Measurements from ENCODE around the gene CDK10. TPM values are rescaled to one million over a fixed set of nuclear protein-coding genes. Genes with fewer than 3 reads are reported as not detected.
A peak's percentile ranks its signal among the peaks of the same experiment; 100 is the strongest.

CDK10 gene
- total and polyA plus RNA-seq, 2 donors = 38.3 to 124 TPM

DNA sequence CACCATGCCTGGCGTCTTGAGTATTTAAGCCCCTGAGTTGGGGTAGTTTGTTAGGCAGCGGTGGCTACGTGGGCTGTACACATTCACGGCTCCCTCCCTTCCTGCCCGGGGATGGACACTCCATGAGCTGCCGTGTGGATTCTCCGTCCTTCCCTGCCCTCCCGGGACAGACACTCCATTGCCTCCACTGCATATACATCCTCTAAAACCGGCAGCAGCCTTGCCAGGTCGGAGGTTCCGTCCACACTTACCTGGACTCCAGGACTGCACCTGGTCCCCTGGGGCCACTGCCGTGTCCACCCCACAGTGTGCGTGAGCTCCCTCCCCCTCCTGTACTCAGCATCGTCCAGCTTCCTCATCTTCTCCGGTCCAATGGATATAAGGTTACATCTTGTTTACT lies 18.5 kb downstream of the CDK10 start:
- H3K9me3 ChIP-seq (ENCODE audit: control insufficient read depth in 2 of 2, insufficient read depth in 1 of 2, low read length in 1 of 2) = no peaks in the 10 kb centered on the region
- no peaks in the 10 kb centered on the region for H3K36me3 ChIP-seq (ENCODE audit: control insufficient read depth in 2 of 2, insufficient read depth in 2 of 2, low read length in 1 of 2)
- no peak for DNase-seq (ENCODE audit: low read depth in 6 of 9, low spot score in 9 of 9)
- H3K4me1 ChIP-seq (ENCODE audit: control insufficient read depth in 2 of 2, insufficient read depth in 2 of 2, low read length in 2 of 2) = peaks cover 14 to 21% of the 10 kb centered on the region in 2 donors
- no peaks in the 10 kb centered on the region for H3K27me3 ChIP-seq (ENCODE audit: control insufficient read depth in 2 of 2, insufficient read depth in 1 of 2, low read length in 1 of 2)
- WGBS = 90% methylated on average over 15 of the region's 15 CpGs
- no peak overlapping the region for H3K4me3 ChIP-seq (ENCODE audit: low read length in 2 of 2)
- no peak overlapping the region for H3K27ac ChIP-seq (ENCODE audit: low read depth in 1 of 2, low read length in 1 of 2)

DNA sequence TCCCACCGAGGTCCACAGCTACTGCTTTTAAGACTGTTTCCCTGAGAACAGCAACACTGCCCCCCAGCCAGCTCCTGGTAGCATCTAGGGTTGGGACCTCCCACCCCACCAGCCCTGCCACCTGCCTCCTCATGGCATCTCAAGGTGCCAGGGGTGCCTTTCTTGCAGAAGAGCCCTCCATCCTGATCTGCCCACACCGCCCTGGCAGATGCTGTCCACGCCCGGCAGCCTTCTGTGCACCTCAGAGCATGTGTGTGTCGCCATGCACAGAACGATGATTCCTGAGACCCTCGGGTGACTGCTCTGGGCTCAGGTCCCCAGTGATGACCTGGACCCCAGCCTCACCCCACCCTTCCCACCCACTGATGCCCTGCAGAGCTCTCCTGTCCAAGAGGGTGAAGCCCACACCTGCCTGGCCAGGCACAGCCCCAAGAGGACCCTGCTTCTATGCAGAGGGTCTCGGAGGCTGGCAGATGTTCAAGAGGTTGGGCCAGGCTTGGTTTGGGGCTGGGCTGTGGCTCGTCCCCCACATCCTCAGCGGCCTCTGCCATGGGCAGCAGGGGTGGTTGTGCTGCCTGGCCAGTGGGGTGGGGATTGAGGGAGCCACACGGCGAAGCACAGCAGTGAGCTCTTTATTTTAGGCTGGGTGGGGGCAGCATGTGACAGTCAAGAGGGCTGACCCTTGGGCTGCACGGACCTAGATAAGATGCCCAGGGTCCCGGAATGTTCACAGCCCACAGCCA lies 20.2 kb downstream of the CDK10 start:
- Histone ChIP-seq H3K36me3 (ENCODE audit: control insufficient read depth in 2 of 2, insufficient read depth in 2 of 2, low read length in 1 of 2) (no peaks in the 10 kb centered on the region), H3K9me3 (ENCODE audit: control insufficient read depth in 2 of 2, insufficient read depth in 1 of 2, low read length in 1 of 2) (no peaks in the 10 kb centered on the region), H3K27me3 (ENCODE audit: control insufficient read depth in 2 of 2, insufficient read depth in 1 of 2, low read length in 1 of 2) (peaks cover 0 to 4% of the 10 kb centered on the region in 2 donors), H3K4me3 (ENCODE audit: low read length in 2 of 2) (no peak overlapping the region), H3K27ac (ENCODE audit: low read depth in 1 of 2, low read length in 1 of 2) (no peak overlapping the region), H3K4me1 (ENCODE audit: control insufficient read depth in 2 of 2, insufficient read depth in 2 of 2, low read length in 2 of 2) (peaks cover 5 to 13% of the 10 kb centered on the region in 2 donors)
- DNase-seq (ENCODE audit: low read depth in 6 of 9, low spot score in 9 of 9) = no peak
- WGBS = 95% methylated on average over 14 of the region's 14 CpGs

DNA sequence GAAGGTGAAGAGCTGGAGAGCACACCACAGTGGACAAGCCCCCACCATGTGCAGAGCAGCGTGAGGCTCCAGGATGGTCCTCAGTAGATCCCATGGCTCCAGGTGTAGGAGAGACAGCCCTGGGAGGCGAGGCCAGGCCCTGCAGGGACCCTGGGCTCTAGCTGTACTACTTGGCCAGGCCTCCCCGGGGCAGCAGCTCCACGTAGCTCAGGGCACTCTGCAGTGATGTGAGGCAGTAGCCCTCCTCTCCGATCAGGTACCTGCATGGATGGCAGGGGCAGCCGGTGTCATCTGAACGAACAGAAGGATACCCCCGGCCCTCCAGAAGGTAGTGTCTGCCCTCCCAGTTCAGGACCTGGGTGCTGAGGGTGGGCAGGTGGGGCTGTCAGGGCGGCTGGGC lies 21.2 kb downstream of the CDK10 start:
- H3K27ac ChIP-seq (ENCODE audit: low read depth in 1 of 2, low read length in 1 of 2) = no peak overlapping the region
- H3K27me3 ChIP-seq (ENCODE audit: control insufficient read depth in 2 of 2, insufficient read depth in 1 of 2, low read length in 1 of 2) = peaks cover 0 to 13% of the 10 kb centered on the region in 2 donors
- DNase-seq (ENCODE audit: low read depth in 6 of 9, low spot score in 9 of 9) = no peak
- no peak overlapping the region for H3K4me3 ChIP-seq (ENCODE audit: low read length in 2 of 2)
- no peaks in the 10 kb centered on the region for H3K9me3 ChIP-seq (ENCODE audit: control insufficient read depth in 2 of 2, insufficient read depth in 1 of 2, low read length in 1 of 2)
- peaks cover 11 to 17% of the 10 kb centered on the region in 2 donors for H3K4me1 ChIP-seq (ENCODE audit: control insufficient read depth in 2 of 2, insufficient read depth in 2 of 2, low read length in 2 of 2)
- WGBS = 97% methylated on average over 9 of the region's 9 CpGs
- H3K36me3 ChIP-seq (ENCODE audit: control insufficient read depth in 2 of 2, insufficient read depth in 2 of 2, low read length in 1 of 2) = no peaks in the 10 kb centered on the region

DNA sequence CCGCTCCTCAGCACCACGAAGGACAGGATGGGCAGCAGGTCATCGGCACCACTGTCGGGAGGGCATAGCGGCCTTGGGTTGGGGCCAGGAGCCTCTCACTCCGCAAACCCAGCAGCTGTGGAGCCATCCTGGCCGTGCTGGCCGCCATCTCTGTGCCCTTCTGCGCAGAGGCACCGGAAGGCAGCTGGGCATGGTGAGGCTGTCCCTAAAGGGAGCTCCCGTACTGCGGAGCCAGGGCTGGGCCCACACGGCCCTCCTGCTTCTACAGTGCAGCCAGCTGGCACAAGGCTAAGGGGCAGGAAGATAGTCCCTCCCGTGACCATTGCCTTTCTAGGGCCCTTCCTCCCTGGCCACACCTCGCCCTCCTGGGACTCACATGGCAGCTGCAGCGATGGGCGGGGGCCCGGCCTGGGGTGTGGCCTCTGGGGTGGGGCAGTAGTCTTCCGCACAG lies 22.0 kb downstream of the CDK10 start:
- no peak for DNase-seq (ENCODE audit: low read depth in 6 of 9, low spot score in 9 of 9)
- no peak overlapping the region for H3K4me3 ChIP-seq (ENCODE audit: low read length in 2 of 2)
- WGBS = 97% methylated on average over 19 of the region's 19 CpGs
- H3K27ac ChIP-seq (ENCODE audit: low read depth in 1 of 2, low read length in 1 of 2) = no peak overlapping the region
- H3K27me3 ChIP-seq (ENCODE audit: control insufficient read depth in 2 of 2, insufficient read depth in 1 of 2, low read length in 1 of 2) = peaks cover 0 to 14% of the 10 kb centered on the region in 2 donors
- H3K9me3 ChIP-seq (ENCODE audit: control insufficient read depth in 2 of 2, insufficient read depth in 1 of 2, low read length in 1 of 2) = no peaks in the 10 kb centered on the region
- peaks cover 11 to 17% of the 10 kb centered on the region in 2 donors for H3K4me1 ChIP-seq (ENCODE audit: control insufficient read depth in 2 of 2, insufficient read depth in 2 of 2, low read length in 2 of 2)
- no peaks in the 10 kb centered on the region for H3K36me3 ChIP-seq (ENCODE audit: control insufficient read depth in 2 of 2, insufficient read depth in 2 of 2, low read length in 1 of 2)

DNA sequence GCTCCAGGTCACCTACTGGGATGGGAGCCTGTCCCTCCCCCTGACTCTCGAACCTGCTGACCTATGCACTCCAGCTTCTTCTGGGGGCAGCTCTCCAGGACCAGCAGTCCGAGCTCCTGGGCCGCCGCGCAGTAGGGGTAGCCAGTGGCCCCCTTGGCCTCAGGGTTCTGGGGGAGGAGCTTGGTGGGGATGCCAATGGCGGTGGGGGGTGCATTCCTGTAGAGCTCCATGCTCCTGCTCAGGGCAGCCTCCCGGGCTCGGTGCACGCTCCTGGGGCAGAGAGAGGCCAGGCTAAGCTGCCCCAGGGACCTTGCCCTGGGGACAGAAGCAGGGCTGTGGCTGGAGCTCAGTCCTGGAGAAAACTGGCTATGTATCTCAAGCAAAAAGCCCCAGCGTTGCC lies 22.7 kb downstream of the CDK10 start:
- DNase-seq (ENCODE audit: low read depth in 6 of 9, low spot score in 9 of 9) = no peak

DNA sequence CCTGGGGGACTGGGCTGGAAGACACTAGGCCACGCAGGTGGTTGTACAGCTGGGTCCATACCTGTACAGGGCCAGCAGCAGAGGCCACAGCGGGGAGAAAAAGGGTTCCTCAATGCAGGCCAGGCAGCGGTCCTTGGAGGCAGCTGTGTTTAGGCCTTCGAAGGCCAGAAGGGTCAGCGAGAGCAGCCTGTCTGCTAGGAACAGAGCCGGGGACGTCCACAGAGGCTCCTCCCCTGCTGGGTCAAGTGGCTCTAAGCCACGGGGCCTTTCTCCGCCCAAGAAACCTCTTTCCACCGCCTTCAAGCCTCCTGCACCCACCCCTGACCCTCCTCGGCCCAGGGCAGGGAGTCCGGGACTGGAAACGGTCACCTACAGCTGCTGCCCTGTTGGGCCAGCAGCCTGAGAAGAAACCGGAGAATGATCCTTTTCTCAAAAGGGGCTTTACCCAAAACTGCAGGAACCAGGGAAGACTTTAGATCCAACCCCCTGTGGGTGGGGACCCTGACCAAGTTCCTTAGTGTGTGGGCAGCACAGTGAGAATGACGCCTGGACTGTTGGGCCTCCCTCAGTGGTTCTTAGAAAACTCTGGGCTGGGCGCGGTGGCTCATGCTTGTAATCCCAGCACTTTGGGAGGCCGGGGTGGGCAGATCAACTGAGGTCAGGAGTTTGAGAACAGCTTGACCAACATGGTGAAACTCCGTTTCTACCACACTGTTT lies 23.4 kb downstream of the CDK10 start:
- peaks cover 0 to 14% of the 10 kb centered on the region in 2 donors for H3K27me3 ChIP-seq (ENCODE audit: control insufficient read depth in 2 of 2, insufficient read depth in 1 of 2, low read length in 1 of 2)
- H3K4me1 ChIP-seq (ENCODE audit: control insufficient read depth in 2 of 2, insufficient read depth in 2 of 2, low read length in 2 of 2) = peaks cover 11 to 17% of the 10 kb centered on the region in 2 donors

More for the DNA sequence above, 22.7 kb downstream of the CDK10 start:
- H3K36me3 ChIP-seq (ENCODE audit: control insufficient read depth in 2 of 2, insufficient read depth in 2 of 2, low read length in 1 of 2) = no peaks in the 10 kb centered on the region
- no peak overlapping the region for H3K27ac ChIP-seq (ENCODE audit: low read depth in 1 of 2, low read length in 1 of 2)
- H3K4me1 ChIP-seq (ENCODE audit: control insufficient read depth in 2 of 2, insufficient read depth in 2 of 2, low read length in 2 of 2) = peaks cover 11 to 17% of the 10 kb centered on the region in 2 donors
- no peak overlapping the region for H3K4me3 ChIP-seq (ENCODE audit: low read length in 2 of 2)
- no peaks in the 10 kb centered on the region for H3K9me3 ChIP-seq (ENCODE audit: control insufficient read depth in 2 of 2, insufficient read depth in 1 of 2, low read length in 1 of 2)
- H3K27me3 ChIP-seq (ENCODE audit: control insufficient read depth in 2 of 2, insufficient read depth in 1 of 2, low read length in 1 of 2) = peaks cover 0 to 14% of the 10 kb centered on the region in 2 donors
- 95% methylated on average over 10 of the region's 10 CpGs for WGBS

DNA sequence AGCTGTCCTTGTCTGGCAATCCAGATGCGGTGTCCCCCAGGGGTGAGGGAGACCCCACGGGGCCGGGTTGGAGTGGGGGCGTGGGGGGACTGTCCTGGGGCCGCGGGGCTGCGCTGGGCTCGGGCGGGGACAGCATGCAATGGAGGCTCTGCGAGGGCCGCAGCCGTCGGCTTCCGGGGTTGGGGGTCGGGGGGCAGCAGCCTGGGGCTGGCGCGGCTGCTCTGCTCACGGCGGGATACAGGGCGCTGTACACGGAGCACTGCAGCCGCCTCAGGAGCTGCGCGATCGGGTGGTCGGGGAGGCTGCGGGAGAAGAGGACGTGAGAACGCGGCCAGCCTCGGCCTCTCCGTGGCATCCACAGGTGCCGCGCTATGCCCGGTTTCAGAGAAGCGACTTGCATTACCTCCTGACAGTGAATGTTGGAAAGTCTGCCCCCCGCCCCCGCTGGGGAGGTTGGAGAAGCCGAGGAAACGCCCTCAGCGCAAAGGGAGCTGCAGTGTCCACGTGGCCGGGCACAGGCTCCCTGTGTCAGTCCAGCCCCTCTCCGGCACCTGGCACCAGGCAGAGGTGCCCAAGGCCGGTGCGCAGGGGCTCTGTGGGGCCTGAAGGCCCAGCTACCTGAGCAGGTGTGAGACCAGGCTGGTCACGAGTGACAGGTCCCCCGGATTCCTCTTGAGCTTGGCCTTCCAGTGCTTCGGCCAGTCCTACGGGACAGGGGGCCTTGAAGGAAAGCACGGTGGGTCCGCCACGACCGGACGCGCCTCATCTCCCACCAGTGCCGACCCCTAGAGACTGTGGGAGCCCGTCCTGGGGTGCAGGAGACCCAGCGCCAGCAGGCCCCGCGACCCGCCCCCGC lies 24.4 kb downstream of the CDK10 start:
- no peak for DNase-seq (ENCODE audit: low read depth in 6 of 9, low spot score in 9 of 9)
- Histone ChIP-seq H3K36me3 (ENCODE audit: control insufficient read depth in 2 of 2, insufficient read depth in 2 of 2, low read length in 1 of 2) (no peaks in the 10 kb centered on the region), H3K27me3 (ENCODE audit: control insufficient read depth in 2 of 2, insufficient read depth in 1 of 2, low read length in 1 of 2) (peaks cover 0 to 14% of the 10 kb centered on the region in 2 donors), H3K9me3 (ENCODE audit: control insufficient read depth in 2 of 2, insufficient read depth in 1 of 2, low read length in 1 of 2) (no peaks in the 10 kb centered on the region), H3K4me1 (ENCODE audit: control insufficient read depth in 2 of 2, insufficient read depth in 2 of 2, low read length in 2 of 2) (peaks cover 11 to 17% of the 10 kb centered on the region in 2 donors), H3K27ac (ENCODE audit: low read depth in 1 of 2, low read length in 1 of 2) (no peak overlapping the region), H3K4me3 (ENCODE audit: low read length in 2 of 2) (no peak overlapping the region)
- WGBS = 95% methylated on average over 63 of the region's 63 CpGs

More for the DNA sequence above, 23.4 kb downstream of the CDK10 start:
- Histone ChIP-seq H3K36me3 (ENCODE audit: control insufficient read depth in 2 of 2, insufficient read depth in 2 of 2, low read length in 1 of 2) (no peaks in the 10 kb centered on the region), H3K4me3 (ENCODE audit: low read length in 2 of 2) (no peak overlapping the region), H3K9me3 (ENCODE audit: control insufficient read depth in 2 of 2, insufficient read depth in 1 of 2, low read length in 1 of 2) (no peaks in the 10 kb centered on the region), H3K27ac (ENCODE audit: low read depth in 1 of 2, low read length in 1 of 2) (no peak overlapping the region)
- no peak for DNase-seq (ENCODE audit: low read depth in 6 of 9, low spot score in 9 of 9)
- 95% methylated on average over 19 of the region's 19 CpGs for WGBS

DNA sequence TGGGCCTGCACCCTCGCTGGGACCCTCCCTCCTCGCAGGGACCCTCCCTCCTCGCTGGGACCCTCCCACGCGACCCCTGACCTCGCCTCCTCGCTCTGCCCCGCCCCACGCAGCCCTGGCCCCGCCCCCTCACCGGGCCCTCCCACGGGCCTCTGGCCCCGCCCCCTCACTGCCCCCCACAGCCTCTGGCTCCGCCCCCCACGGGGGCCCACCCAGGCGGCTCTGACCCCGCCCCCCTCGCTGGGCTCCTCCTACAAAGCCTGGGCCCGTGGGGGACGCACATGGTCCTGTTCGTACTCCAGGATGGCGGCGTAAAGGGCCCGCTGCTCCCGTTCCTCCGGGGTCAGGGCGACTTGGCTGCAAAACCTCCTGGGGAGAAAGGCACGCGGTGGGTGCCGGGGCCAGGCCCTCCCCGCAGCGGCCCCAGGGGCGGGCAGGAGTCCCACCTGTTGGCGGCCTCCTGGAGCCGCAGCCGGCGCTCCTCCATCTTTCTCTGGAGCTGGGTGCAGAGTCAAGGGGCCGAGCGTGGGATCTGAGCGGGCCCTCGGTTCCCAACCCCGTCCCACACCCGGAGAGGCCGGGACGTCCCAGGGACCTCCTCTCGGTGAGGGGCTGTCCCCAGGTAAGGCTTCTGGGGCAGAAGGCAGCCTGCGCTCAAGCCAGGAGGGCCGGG lies 25.2 kb downstream of the CDK10 start:
- Histone ChIP-seq H3K4me1 (ENCODE audit: control insufficient read depth in 2 of 2, insufficient read depth in 2 of 2, low read length in 2 of 2) (peaks cover 9 to 11% of the 10 kb centered on the region in 2 donors), H3K27ac (ENCODE audit: low read depth in 1 of 2, low read length in 1 of 2) (peak overlapping the region in 1 of 2 donors; percentile 3), H3K27me3 (ENCODE audit: control insufficient read depth in 2 of 2, insufficient read depth in 1 of 2, low read length in 1 of 2) (peaks cover 0 to 14% of the 10 kb centered on the region in 2 donors), H3K4me3 (ENCODE audit: low read length in 2 of 2) (peak overlapping the region; percentile 43 to 52), H3K36me3 (ENCODE audit: control insufficient read depth in 2 of 2, insufficient read depth in 2 of 2, low read length in 1 of 2) (no peaks in the 10 kb centered on the region), H3K9me3 (ENCODE audit: control insufficient read depth in 2 of 2, insufficient read depth in 1 of 2, low read length in 1 of 2) (no peaks in the 10 kb centered on the region)
- peak in 5 of 9 donors; percentile 35 to 72 (median 57) for DNase-seq (ENCODE audit: low read depth in 6 of 9, low spot score in 9 of 9)
- WGBS = 3% methylated on average over 48 of the region's 48 CpGs
